Measurements from ENCODE around the gene PIGV. TPM values are rescaled to one million over a fixed set of nuclear protein-coding genes. Genes with fewer than 3 reads are reported as not detected.

PIGV gene
- total RNA-seq, 1 experiment from 2014 or later, result 13.2 TPM

DNA sequence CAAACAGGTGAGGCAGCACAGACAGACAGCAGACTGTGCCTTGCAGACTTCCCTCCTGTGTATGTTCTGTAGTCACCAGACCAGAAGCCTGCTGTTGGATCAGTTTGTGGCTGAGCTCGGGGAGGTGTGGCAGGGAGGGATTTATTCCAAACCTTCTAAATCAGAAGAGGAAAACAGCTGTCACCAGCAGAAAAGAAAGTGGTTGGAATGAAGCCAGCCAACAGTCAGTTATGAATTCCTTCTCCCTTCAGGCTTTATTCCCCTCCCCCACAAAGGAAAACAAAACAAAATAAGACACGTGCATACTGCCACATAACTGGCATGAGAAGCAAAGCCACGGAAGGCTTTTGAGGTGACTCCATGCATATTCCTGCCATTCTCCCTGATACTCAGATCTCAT, 19.0 kb upstream of the PIGV start:
- ATAC-seq, result no peak
- peaks cover 21 to 59% of the 10 kb centered on the region in 2 experiments for H3K4me1 ChIP-seq (ENCODE audit: control insufficient read depth in 1 of 2, insufficient read depth in 2 of 2, low read length in 2 of 2)

More for the DNA sequence above, 19.0 kb upstream of the PIGV start:
- Histone ChIP-seq H3K4me3 (replicated peaks in 1 of 2; ENCODE audit: low read depth in 1 of 2, low read length in 2 of 2) (no peak overlapping the region), H4K20me1 (ENCODE audit: insufficient read depth) (0 out of 2 replicates have a peak, but pooled peaks cover 5% of the 10 kb centered on the region), H3K4me2 (ENCODE audit: low read length) (no peak overlapping the region), H3K36me3 (ENCODE audit: control insufficient read depth in 1 of 2, insufficient read depth in 2 of 2, low read length in 2 of 2) (peaks cover 57 to 65% of the 10 kb centered on the region in 2 experiments), H3K79me2 (ENCODE audit: insufficient read depth, low read length) (peaks cover 10% of the 10 kb centered on the region; the same call in 1 of the 2 replicates), H2AFZ (ENCODE audit: low read depth, low read length, poor library complexity, severe bottlenecking) (no peak overlapping the region), H3K27me3 (ENCODE audit: insufficient read depth, low read length) (no peaks in the 10 kb centered on the region), H3K9me3 (ENCODE audit: control insufficient read depth in 1 of 2, insufficient read depth in 1 of 2, low read depth in 1 of 2, low read length in 2 of 2) (no peaks in the 10 kb centered on the region), H3K9me2 (ENCODE audit: insufficient read depth) (no peaks in the 10 kb centered on the region), H3K27ac (ENCODE audit: low read depth, low read length) (no peak overlapping the region), H3K9ac (ENCODE audit: low read length) (no peak overlapping the region)
- TF ChIP-seq RAD21 (IDR thresholded peaks at IDR 0.05; ENCODE audit: low read depth) (no peak), JUND (IDR thresholded peaks at IDR 0.05) (no peak), SP1 (IDR thresholded peaks at IDR 0.05; ENCODE audit: low read depth) (no peak), ZNF274 (IDR thresholded peaks at IDR 0.05; ENCODE audit: low read depth, low read length) (no peak), ZFX (IDR thresholded peaks at IDR 0.05) (no peak), EZH2phosphoT487 (IDR thresholded peaks at IDR 0.05; ENCODE audit: borderline replicate concordance) (no peak), EZH2 (IDR thresholded peaks at IDR 0.05) (no peak), SRF (IDR thresholded peaks at IDR 0.05; ENCODE audit: low read depth) (no peak), FOSL1 (IDR thresholded peaks at IDR 0.05; ENCODE audit: low read depth) (no peak), POLR2AphosphoS5 (IDR thresholded peaks at IDR 0.05; ENCODE audit: low read depth, low read length) (no peak), ELF1 (IDR thresholded peaks at IDR 0.05; ENCODE audit: borderline replicate concordance, low read depth) (no peak), SIN3A (IDR thresholded peaks at IDR 0.05; ENCODE audit: low read depth) (no peak), TCF7L2 (IDR thresholded peaks at IDR 0.05; ENCODE audit: borderline replicate concordance, extremely low read depth, insufficient read depth, insufficient read length) (no peak), POLR2A (IDR thresholded peaks at IDR 0.05; ENCODE audit: borderline replicate concordance, extremely low read depth, insufficient read depth, insufficient read length) (no peak), EGR1 (IDR thresholded peaks at IDR 0.05; ENCODE audit: low read depth) (no peak)
- TF ChIP-seq, protein P1, sequence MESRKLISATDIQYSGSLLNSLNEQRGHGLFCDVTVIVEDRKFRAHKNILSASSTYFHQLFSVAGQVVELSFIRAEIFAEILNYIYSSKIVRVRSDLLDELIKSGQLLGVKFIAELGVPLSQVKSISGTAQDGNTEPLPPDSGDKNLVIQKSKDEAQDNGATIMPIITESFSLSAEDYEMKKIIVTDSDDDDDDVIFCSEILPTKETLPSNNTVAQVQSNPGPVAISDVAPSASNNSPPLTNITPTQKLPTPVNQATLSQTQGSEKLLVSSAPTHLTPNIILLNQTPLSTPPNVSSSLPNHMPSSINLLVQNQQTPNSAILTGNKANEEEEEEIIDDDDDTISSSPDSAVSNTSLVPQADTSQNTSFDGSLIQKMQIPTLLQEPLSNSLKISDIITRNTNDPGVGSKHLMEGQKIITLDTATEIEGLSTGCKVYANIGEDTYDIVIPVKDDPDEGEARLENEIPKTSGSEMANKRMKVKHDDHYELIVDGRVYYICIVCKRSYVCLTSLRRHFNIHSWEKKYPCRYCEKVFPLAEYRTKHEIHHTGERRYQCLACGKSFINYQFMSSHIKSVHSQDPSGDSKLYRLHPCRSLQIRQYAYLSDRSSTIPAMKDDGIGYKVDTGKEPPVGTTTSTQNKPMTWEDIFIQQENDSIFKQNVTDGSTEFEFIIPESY (IDR thresholded peaks at IDR 0.05; ENCODE audit: extremely low read depth, insufficient replicate concordance, low read length), result no peak
- TF ChIP-seq, protein P2, sequence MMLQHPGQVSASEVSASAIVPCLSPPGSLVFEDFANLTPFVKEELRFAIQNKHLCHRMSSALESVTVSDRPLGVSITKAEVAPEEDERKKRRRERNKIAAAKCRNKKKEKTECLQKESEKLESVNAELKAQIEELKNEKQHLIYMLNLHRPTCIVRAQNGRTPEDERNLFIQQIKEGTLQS (IDR thresholded peaks at IDR 0.05), result no peak
- TF ChIP-seq, protein P3, sequence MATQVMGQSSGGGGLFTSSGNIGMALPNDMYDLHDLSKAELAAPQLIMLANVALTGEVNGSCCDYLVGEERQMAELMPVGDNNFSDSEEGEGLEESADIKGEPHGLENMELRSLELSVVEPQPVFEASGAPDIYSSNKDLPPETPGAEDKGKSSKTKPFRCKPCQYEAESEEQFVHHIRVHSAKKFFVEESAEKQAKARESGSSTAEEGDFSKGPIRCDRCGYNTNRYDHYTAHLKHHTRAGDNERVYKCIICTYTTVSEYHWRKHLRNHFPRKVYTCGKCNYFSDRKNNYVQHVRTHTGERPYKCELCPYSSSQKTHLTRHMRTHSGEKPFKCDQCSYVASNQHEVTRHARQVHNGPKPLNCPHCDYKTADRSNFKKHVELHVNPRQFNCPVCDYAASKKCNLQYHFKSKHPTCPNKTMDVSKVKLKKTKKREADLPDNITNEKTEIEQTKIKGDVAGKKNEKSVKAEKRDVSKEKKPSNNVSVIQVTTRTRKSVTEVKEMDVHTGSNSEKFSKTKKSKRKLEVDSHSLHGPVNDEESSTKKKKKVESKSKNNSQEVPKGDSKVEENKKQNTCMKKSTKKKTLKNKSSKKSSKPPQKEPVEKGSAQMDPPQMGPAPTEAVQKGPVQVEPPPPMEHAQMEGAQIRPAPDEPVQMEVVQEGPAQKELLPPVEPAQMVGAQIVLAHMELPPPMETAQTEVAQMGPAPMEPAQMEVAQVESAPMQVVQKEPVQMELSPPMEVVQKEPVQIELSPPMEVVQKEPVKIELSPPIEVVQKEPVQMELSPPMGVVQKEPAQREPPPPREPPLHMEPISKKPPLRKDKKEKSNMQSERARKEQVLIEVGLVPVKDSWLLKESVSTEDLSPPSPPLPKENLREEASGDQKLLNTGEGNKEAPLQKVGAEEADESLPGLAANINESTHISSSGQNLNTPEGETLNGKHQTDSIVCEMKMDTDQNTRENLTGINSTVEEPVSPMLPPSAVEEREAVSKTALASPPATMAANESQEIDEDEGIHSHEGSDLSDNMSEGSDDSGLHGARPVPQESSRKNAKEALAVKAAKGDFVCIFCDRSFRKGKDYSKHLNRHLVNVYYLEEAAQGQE (IDR thresholded peaks at IDR 0.05; ENCODE audit: low read depth), result no peak
- DNase-seq (ENCODE audit: low read depth, low spot score), result no peak
- no TSS peak for BruUV-seq (replicated peaks)
- intact Hi-C loops (cut with micrococcal nuclease), result no loop called here
- ChIA-PET POLR2A (interaction anchor here (0.6 kb wide), 1 partner anchor 76 kb away, joined by 3 read pairs; no protein-coding TSS in a partner anchor), CTCF (no interaction called here), RAD21 (ENCODE audit: low non-redundant PET in 1 of 2, low total read pairs in 2 of 2, uncharacterized antibody in 2 of 2, unreplicated experiment in 2 of 2) (no interaction called here)

Measured in HCT116 (cell line).